Activated naive CD8-positive, alpha-beta T cell treated with anti-CD3 and anti-CD28 coated beads, Interleukin-2, amount 50 U/mL, for 24 hours (primary cell): ENCODE measurements around the gene RNF112.
A peak's percentile ranks its signal among the peaks of the same experiment; 100 is the strongest.

Experiments
- ATAC-seq: fragments of 150-1000 bp; cut with Tn5 transposase; one replicate; pipeline ENCODE4 v1.10.0; 2021
- DNase-seq: peaks from one replicate; pipeline ENCODE4 v3.0.0; 2021
- H3K27ac Mint-ChIP-seq: one replicate; pipeline ENCODE4 v1.8.0; 2021; ENCODE audit warnings: mild to moderate bottlenecking, mixed read lengths
- H3K27me3 Mint-ChIP-seq: one replicate; pipeline ENCODE4 v1.8.0; 2021; ENCODE audit warnings: mixed read lengths
- H3K36me3 Mint-ChIP-seq: one replicate; pipeline ENCODE4 v1.8.0; 2021; ENCODE audit warnings: low read depth, mixed read lengths
- H3K4me1 Mint-ChIP-seq: one replicate; pipeline ENCODE4 v1.8.0; 2021; ENCODE audit warnings: mixed read lengths
- H3K4me3 Mint-ChIP-seq: one replicate; pipeline ENCODE4 v1.8.0; 2021; ENCODE audit warnings: mild to moderate bottlenecking, moderate library complexity, mixed read lengths
- H3K9me3 Mint-ChIP-seq: one replicate; pipeline ENCODE4 v1.8.0; 2021; ENCODE audit warnings: mixed read lengths

Gene RNF112

GRCh38 chr17:19370493-19370960 is 40.5 kb upstream of the RNF112 start:
- Mint-ChIP-seq H3K27ac (peak overlapping the region; percentile 23), H3K27me3 (no peaks in the 10 kb centered on the region), H3K4me3 (no peak overlapping the region), H3K9me3 (no peaks in the 10 kb centered on the region), H3K36me3 (no peaks in the 10 kb centered on the region), H3K4me1 (peaks cover 33% of the 10 kb centered on the region)
- ATAC-seq (peak; percentile 25), DNase-seq (no peak)

GRCh38 chr17:19371259-19372010 is 39.6 kb upstream of the RNF112 start:
- H3K36me3 Mint-ChIP-seq, result no peaks in the 10 kb centered on the region
- no peaks in the 10 kb centered on the region for H3K27me3 Mint-ChIP-seq
- no peak overlapping the region for H3K4me3 Mint-ChIP-seq
- no peaks in the 10 kb centered on the region for H3K9me3 Mint-ChIP-seq
- DNase-seq (no peak), ATAC-seq (no peak)
- H3K27ac Mint-ChIP-seq, result no peak overlapping the region
- H3K4me1 Mint-ChIP-seq, result peaks cover 33% of the 10 kb centered on the region

- Mint-ChIP-seq H3K4me3 (no peak overlapping the region), H3K27ac (no peak overlapping the region)
Measured at GRCh38 chr17:19372011-19372370, 39.0 kb upstream of the RNF112 start.

GRCh38 chr17:19372439-19372838 is 38.6 kb upstream of the RNF112 start:
- ATAC-seq (no peak), DNase-seq (no peak)
- Mint-ChIP-seq H3K27me3 (no peaks in the 10 kb centered on the region), H3K4me1 (peaks cover 41% of the 10 kb centered on the region), H3K4me3 (no peak overlapping the region), H3K27ac (no peak overlapping the region), H3K9me3 (no peaks in the 10 kb centered on the region), H3K36me3 (no peaks in the 10 kb centered on the region)

More at GRCh38 chr17:19372011-19372370, 39.0 kb upstream of the RNF112 start:
- Mint-ChIP-seq H3K4me1 (peaks cover 36% of the 10 kb centered on the region), H3K9me3 (no peaks in the 10 kb centered on the region), H3K27me3 (no peaks in the 10 kb centered on the region), H3K36me3 (no peaks in the 10 kb centered on the region)
- ATAC-seq (no peak), DNase-seq (no peak)

GRCh38 chr17:19372866-19373504 is 38.0 kb upstream of the RNF112 start:
- Mint-ChIP-seq H3K27me3 (no peaks in the 10 kb centered on the region), H3K4me1 (peaks cover 43% of the 10 kb centered on the region), H3K36me3 (no peaks in the 10 kb centered on the region), H3K9me3 (no peaks in the 10 kb centered on the region), H3K27ac (no peak overlapping the region), H3K4me3 (no peak overlapping the region)
- DNase-seq (no peak), ATAC-seq (no peak)

GRCh38 chr17:19374136-19374535 is 36.9 kb upstream of the RNF112 start:
- Mint-ChIP-seq H3K27ac (no peak overlapping the region), H3K9me3 (no peaks in the 10 kb centered on the region), H3K4me3 (no peak overlapping the region), H3K27me3 (no peaks in the 10 kb centered on the region), H3K36me3 (no peaks in the 10 kb centered on the region), H3K4me1 (peaks cover 41% of the 10 kb centered on the region)
- ATAC-seq (no peak), DNase-seq (no peak)

GRCh38 chr17:19375732-19376131 is 35.3 kb upstream of the RNF112 start:
- H3K36me3 Mint-ChIP-seq, result peaks cover 4% of the 10 kb centered on the region
- no peak overlapping the region for H3K27ac Mint-ChIP-seq
- H3K4me1 Mint-ChIP-seq, result peaks cover 28% of the 10 kb centered on the region
- DNase-seq, result no peak
- no peak for ATAC-seq
- H3K9me3 Mint-ChIP-seq, result no peaks in the 10 kb centered on the region
- H3K27me3 Mint-ChIP-seq, result no peaks in the 10 kb centered on the region
- H3K4me3 Mint-ChIP-seq, result peak overlapping the region; percentile 17

- Mint-ChIP-seq H3K4me1 (peaks cover 19% of the 10 kb centered on the region), H3K27me3 (no peaks in the 10 kb centered on the region), H3K9me3 (no peaks in the 10 kb centered on the region), H3K36me3 (peaks cover 4% of the 10 kb centered on the region), H3K27ac (peak overlapping the region; percentile 97), H3K4me3 (peak overlapping the region; percentile 99)
- ATAC-seq (no peak), DNase-seq (no peak)
Measured at GRCh38 chr17:19376811-19377210, 34.2 kb upstream of the RNF112 start.

- DNase-seq (peak; percentile 96), ATAC-seq (peak; percentile 94)
- no peaks in the 10 kb centered on the region for H3K9me3 Mint-ChIP-seq
- H3K27me3 Mint-ChIP-seq, result no peaks in the 10 kb centered on the region
- peak overlapping the region; percentile 97 for H3K27ac Mint-ChIP-seq
- H3K4me1 Mint-ChIP-seq, result peaks cover 14% of the 10 kb centered on the region
- H3K4me3 Mint-ChIP-seq, result peak overlapping the region; percentile 99
- H3K36me3 Mint-ChIP-seq, result peaks cover 6% of the 10 kb centered on the region
Measured at GRCh38 chr17:19377602-19378415, 33.2 kb upstream of the RNF112 start.

- DNase-seq (no peak), ATAC-seq (peak; percentile 3)
- no peaks in the 10 kb centered on the region for H3K9me3 Mint-ChIP-seq
- H3K27ac Mint-ChIP-seq, result peak within 1 kb of the TSS; percentile 97
- peaks cover 8% of the 10 kb centered on the region for H3K36me3 Mint-ChIP-seq
- peaks cover 14% of the 10 kb centered on the region for H3K4me1 Mint-ChIP-seq
- no peaks in the 10 kb centered on the region for H3K27me3 Mint-ChIP-seq
- peak within 1 kb of the TSS; percentile 99 for H3K4me3 Mint-ChIP-seq
Measured at GRCh38 chr17:19378416-19379360, 32.3 kb upstream of the RNF112 start, which contains the start of gene MAPK7. Gene MAPK7, plus strand, starts transcription at chr17:19378498. Its CDS starts 403 bp downstream, at chr17:19378901.

GRCh38 chr17:19379361-19380065 is 31.5 kb upstream of the RNF112 start:
- ATAC-seq, result no peak
- no peaks in the 10 kb centered on the region for H3K9me3 Mint-ChIP-seq
- DNase-seq, result no peak
- H3K36me3 Mint-ChIP-seq, result peaks cover 9% of the 10 kb centered on the region
- no peaks in the 10 kb centered on the region for H3K27me3 Mint-ChIP-seq
- H3K27ac Mint-ChIP-seq, result no peak overlapping the region
- peak overlapping the region; percentile 99 for H3K4me3 Mint-ChIP-seq
- peaks cover 14% of the 10 kb centered on the region for H3K4me1 Mint-ChIP-seq

GRCh38 chr17:19380481-19381301 is 30.3 kb upstream of the RNF112 start:
- Mint-ChIP-seq H3K27me3 (no peaks in the 10 kb centered on the region), H3K9me3 (no peaks in the 10 kb centered on the region), H3K36me3 (peaks cover 9% of the 10 kb centered on the region), H3K4me1 (peaks cover 14% of the 10 kb centered on the region), H3K27ac (no peak overlapping the region), H3K4me3 (no peak overlapping the region)
- no peak for DNase-seq
- ATAC-seq, result no peak

GRCh38 chr17:19381361-19381740 is 29.7 kb upstream of the RNF112 start:
- DNase-seq, result no peak
- H3K4me3 Mint-ChIP-seq, result no peak overlapping the region
- peaks cover 9% of the 10 kb centered on the region for H3K36me3 Mint-ChIP-seq
- no peak for ATAC-seq
- peaks cover 2% of the 10 kb centered on the region for H3K27me3 Mint-ChIP-seq
- H3K27ac Mint-ChIP-seq, result no peak overlapping the region
- peaks cover 16% of the 10 kb centered on the region for H3K4me1 Mint-ChIP-seq
- H3K9me3 Mint-ChIP-seq, result no peaks in the 10 kb centered on the region
